ENCODE results near the gene LMOD3. TPM values are rescaled to one million over a fixed set of nuclear protein-coding genes. Genes with fewer than 3 reads are reported as not detected.

Gene LMOD3
- total RNA-seq, 6 experiments from 2014 or later: not detected

DNA sequence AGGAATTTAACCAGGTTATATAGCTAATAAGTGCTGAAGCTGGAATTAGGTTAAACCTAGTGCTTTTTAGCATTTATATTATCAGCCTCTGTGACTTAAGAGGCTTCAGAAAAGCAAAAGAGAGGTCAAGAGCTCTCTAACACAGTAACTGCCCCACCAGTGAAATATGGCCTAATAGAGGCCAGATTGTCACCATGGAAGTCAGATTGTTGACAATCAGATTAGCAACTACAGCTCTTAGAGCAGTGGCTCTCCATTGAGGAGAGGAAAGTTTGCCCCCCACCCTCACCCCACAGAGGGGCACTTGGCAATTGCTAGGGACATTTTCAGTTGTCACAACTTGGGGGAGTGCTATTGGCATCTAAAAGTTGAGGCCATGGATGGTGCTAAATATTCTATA, 23.3 kb upstream of the LMOD3 start:
- Mint-ChIP-seq H3K4me3 (no peak overlapping the region), H3K4me1 (ENCODE audit: low read depth) (no peaks in the 10 kb centered on the region; the same call in 1 of the 2 replicates), H3K27me3 (ENCODE audit: insufficient read depth) (peaks cover 8% of the 10 kb centered on the region)

DNA sequence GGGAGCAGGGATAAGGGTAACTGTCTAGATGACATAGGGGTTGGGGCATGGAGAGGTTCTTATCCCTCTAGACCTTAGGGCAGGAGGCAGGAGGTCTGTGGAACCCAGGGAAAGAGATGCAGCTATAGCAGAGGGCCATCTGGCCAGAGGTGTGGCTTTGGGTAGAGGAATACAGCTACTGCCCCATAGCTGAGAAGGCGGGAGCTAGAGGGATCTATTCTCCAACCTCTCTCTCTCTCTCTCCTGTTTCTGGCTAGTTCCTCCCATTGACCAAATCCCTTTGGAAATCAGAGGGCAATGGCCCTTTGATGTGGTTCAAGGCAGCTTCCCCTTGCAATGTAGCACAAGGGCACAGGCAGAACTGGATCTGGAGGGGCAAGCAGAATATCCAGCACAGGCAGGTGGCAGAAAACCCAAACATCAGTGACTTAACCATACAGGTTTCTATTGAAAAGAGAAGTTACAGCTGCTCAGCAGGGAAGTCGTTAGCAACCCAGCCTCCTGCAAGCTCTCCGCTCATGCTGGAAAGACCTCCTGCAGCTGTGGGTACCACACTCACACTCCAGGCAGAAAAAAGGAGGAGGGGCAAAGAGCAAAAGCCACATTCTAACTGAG, 22.3 kb upstream of the LMOD3 start:
- no peak overlapping the region for H3K27ac Mint-ChIP-seq
- H3K27me3 Mint-ChIP-seq (ENCODE audit: insufficient read depth): peaks cover 12% of the 10 kb centered on the region
- H3K4me1 Mint-ChIP-seq (ENCODE audit: low read depth): no peaks in the 10 kb centered on the region; the same call in 1 of the 2 replicates
- no peaks in the 10 kb centered on the region for H3K9me3 Mint-ChIP-seq
- no peak for DNase-seq
- TF ChIP-seq, protein P1, sequence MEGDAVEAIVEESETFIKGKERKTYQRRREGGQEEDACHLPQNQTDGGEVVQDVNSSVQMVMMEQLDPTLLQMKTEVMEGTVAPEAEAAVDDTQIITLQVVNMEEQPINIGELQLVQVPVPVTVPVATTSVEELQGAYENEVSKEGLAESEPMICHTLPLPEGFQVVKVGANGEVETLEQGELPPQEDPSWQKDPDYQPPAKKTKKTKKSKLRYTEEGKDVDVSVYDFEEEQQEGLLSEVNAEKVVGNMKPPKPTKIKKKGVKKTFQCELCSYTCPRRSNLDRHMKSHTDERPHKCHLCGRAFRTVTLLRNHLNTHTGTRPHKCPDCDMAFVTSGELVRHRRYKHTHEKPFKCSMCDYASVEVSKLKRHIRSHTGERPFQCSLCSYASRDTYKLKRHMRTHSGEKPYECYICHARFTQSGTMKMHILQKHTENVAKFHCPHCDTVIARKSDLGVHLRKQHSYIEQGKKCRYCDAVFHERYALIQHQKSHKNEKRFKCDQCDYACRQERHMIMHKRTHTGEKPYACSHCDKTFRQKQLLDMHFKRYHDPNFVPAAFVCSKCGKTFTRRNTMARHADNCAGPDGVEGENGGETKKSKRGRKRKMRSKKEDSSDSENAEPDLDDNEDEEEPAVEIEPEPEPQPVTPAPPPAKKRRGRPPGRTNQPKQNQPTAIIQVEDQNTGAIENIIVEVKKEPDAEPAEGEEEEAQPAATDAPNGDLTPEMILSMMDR (IDR thresholded peaks at IDR 0.05): no peak
- no peak overlapping the region for H3K4me3 Mint-ChIP-seq
- no peaks in the 10 kb centered on the region for H3K36me3 Mint-ChIP-seq (ENCODE audit: low read depth)

More for the DNA sequence above, 23.3 kb upstream of the LMOD3 start:
- Mint-ChIP-seq H3K36me3 (ENCODE audit: low read depth) (no peaks in the 10 kb centered on the region), H3K27ac (no peak overlapping the region), H3K9me3 (no peaks in the 10 kb centered on the region)
- DNase-seq: no peak
- TF ChIP-seq, protein P1 (IDR thresholded peaks at IDR 0.05): no peak

DNA sequence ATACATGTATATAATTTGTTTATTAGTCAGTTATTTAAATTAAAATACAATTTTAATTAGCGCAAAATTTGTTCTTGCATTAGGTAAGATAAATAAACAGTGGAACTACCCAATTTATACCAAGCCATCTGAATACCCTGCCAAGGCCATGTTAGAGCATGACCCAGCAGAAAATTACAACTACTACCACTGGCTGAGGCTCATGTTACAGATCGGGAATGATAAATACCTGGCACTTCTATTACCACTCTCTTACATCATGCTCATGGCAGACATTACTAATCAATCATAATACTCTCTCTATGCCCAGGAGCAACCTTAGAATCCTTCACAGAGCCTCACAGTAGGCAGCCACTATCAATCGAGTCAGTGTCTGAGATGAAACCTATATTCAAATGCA, 21.2 kb upstream of the LMOD3 start:
- Mint-ChIP-seq H3K9me3 (no peaks in the 10 kb centered on the region), H3K36me3 (ENCODE audit: low read depth) (no peaks in the 10 kb centered on the region), H3K27ac (no peak overlapping the region), H3K4me3 (no peak overlapping the region), H3K4me1 (ENCODE audit: low read depth) (no peaks in the 10 kb centered on the region; the same call in 1 of the 2 replicates), H3K27me3 (ENCODE audit: insufficient read depth) (peaks cover 18% of the 10 kb centered on the region)
- DNase-seq: no peak
- TF ChIP-seq, protein P1 (IDR thresholded peaks at IDR 0.05): no peak

DNA sequence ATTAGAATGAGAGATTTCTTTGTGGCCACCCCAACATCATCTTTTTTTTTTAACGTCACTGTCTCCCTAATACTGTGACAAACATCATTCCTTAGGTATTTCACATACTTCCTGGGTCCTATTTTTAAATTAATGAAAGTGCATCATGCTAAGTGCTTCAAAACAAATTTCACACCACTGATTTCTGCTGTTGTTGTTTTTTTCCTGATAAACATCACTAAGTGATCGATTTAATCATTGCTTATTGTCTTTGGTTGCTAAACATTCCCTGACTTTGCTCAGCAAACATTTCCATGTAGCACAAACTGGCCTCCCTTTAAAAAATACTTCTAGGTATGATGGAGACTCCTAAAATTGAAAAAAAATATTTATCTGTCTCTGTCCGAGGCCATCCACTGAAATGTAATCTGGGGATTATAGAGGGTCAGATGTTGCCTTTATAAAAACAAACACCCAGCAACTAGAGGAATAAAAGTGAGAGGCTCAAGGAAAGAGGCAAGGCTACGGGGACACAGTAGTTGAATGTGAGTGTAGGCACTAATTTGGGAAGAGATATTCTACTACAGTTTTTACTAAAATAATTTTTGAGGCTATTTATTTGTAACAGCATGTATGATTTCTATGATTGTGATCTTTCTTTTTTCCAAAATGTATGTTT, 20.5 kb upstream of the LMOD3 start:
- peaks cover 20% of the 10 kb centered on the region for H3K27me3 Mint-ChIP-seq (ENCODE audit: insufficient read depth)
- no peak overlapping the region for H3K4me3 Mint-ChIP-seq
- TF ChIP-seq, protein P1 (IDR thresholded peaks at IDR 0.05): no peak
- H3K36me3 Mint-ChIP-seq (ENCODE audit: low read depth): no peaks in the 10 kb centered on the region
- no peak for DNase-seq
- H3K27ac Mint-ChIP-seq: no peak overlapping the region
- no peaks in the 10 kb centered on the region for H3K9me3 Mint-ChIP-seq
- no peaks in the 10 kb centered on the region; the same call in 1 of the 2 replicates for H3K4me1 Mint-ChIP-seq (ENCODE audit: low read depth)

DNA sequence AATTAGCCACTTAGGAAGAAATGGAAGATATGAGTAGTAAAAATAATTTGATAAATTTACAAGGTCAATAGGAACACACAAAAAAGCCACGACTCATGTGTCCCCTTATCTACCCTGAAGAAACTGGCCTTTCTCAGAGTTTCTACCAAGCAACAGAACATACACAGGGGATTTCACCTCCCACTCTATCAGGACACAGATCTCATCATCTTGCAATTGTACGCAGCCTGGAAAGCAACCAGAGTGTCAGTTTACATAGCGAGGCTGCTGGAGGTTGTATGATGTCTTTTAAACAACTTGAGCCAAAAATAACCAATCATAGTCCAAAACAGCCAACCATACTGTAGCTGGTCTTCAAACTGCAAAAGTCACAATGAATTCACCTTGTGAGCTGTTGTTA, 19.7 kb upstream of the LMOD3 start:
- Mint-ChIP-seq H3K4me3 (no peak overlapping the region), H3K9me3 (no peaks in the 10 kb centered on the region), H3K27me3 (ENCODE audit: insufficient read depth) (peaks cover 23% of the 10 kb centered on the region), H3K36me3 (ENCODE audit: low read depth) (no peaks in the 10 kb centered on the region), H3K27ac (no peak overlapping the region), H3K4me1 (ENCODE audit: low read depth) (no peaks in the 10 kb centered on the region; the same call in 1 of the 2 replicates)
- DNase-seq: no peak
- TF ChIP-seq, protein P1 (IDR thresholded peaks at IDR 0.05): no peak

Measured in HFFc6 (cell line).